ENCODE data around the gene CYP4F22.

CYP4F22 gene

GRCh38 chr19:15538774-15539173, 30.4 kb downstream of the CYP4F22 start:
- no peak for DNase-seq

- DNase-seq = no peak
Measured at GRCh38 chr19:15539638-15540037, 31.3 kb downstream of the CYP4F22 start.

DNA sequence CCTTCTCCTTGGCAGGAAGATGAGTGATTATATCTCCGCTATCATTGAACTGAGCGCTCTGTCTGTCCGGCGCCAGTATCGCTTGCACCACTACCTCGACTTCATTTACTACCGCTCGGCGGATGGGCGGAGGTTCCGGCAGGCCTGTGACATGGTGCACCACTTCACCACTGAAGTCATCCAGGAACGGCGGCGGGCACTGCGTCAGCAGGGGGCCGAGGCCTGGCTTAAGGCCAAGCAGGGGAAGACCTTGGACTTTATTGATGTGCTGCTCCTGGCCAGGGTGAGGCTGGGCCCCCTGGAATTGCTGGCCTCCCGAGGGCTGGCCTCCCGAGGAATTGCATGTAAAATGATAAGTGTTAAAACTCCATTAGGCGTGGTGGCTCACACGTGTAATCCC, 32.1 kb downstream of the CYP4F22 start:
- DNase-seq = no peak

DNA sequence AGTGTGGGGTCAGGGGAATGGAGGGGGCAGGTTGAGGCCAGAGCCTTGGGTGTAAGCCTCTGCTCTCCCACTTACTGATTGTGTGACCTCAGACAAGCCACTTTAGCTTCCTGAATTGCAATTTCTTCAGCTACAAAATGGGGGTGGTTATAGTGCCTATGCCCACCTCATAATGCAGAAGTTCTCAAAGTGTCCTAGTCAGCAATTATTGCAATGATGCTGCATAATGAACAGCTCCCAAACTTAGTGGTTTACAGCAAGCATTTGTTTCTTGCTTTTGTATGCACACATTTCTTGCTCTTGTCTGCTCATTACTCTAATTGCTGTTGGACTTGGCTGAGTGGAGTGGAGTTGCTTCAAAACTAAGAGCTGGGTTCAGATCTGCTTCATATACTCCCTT, 36.0 kb downstream of the CYP4F22 start:
- DNase-seq = no peak

DNA sequence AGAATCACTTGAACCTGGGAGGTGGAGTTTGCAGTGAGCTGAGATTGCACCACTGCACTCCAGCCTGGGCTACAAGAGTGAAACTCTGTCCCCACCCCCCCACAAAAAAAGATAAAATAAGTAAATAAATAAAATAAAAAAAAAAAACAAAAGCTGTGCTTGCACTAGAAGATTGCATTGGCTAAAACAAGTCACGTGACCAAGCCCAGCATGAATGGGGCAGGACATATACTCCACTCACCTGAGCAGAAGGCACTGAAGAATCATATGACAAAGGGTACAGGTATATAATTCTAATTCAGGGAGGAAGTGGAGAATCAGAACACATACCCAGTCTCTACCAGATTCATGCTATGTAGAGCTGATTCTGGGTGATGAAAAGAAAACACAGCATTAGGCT, 36.6 kb downstream of the CYP4F22 start:
- DNase-seq = no peak

DNA sequence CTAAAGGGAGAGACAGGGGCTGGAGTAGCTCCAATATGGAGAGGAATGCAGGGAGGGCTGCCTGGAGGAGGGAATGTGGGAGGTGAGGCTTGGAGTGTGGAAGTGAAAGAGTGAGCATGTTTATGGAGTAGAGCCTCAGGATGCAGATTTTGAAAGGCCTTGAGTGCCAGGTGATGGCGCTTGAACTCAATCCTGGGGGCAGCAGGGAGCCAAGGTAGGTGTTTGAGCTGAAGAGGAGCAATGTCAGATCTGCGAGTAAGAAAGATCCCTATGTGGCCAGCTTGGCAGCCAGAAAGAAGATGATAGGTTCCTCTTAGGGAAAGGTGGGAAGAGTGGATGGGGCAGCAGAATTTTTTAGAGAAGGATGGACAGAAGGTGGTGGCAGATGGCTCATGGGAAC, 40.3 kb downstream of the CYP4F22 start:
- DNase-seq = no peak

- no peak for DNase-seq
Measured at GRCh38 chr19:15549581-15549980, 41.3 kb downstream of the CYP4F22 start.

DNA sequence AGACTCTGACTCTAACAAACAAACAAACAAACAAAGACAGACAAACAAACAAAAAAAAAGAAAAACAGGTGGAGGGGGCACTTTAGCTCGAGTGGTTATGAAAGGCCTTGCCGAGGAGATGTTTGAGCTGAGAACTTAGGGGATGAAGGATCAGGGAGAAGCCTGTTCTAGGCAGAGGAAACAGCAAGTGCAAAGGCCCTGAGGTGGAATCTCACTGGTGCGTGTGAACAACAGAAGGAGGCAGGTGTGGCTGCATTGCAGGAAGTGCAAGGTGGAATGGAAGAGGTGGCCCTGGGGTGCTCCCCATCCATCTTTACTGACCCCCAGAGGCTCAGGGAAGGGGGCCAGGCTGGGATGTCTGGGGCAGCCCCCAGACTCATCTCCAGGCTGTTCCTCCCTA, 41.9 kb downstream of the CYP4F22 start:
- DNase-seq = no peak

GRCh38 chr19:15550929-15551292, 42.6 kb downstream of the CYP4F22 start:
- peak in 1 of 2 experiments; percentile 49 for DNase-seq

GRCh38 chr19:15551293-15552004, 43.1 kb downstream of the CYP4F22 start:
- peak; percentile 88 to 91 for DNase-seq

DNA sequence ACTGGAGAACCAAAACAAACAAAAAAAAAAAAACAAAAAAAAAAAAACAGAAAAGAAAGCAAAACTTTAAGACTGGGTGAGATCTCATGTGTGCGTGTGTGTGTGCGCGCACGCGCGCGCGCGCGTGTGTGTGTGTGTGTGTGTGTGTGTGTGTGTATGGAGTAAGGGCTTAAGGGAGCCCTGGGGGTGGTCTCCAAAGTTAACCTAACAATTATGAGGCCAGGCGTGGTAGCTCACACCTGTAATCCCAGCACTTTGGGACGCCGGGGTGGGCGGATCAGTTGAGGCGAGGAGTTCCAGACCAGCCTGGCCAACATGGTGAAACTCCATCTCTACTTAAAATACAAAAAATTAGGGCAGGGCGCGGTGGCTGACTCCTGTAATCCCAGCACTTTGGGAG, 46.7 kb downstream of the CYP4F22 start:
- DNase-seq = no peak

DNA sequence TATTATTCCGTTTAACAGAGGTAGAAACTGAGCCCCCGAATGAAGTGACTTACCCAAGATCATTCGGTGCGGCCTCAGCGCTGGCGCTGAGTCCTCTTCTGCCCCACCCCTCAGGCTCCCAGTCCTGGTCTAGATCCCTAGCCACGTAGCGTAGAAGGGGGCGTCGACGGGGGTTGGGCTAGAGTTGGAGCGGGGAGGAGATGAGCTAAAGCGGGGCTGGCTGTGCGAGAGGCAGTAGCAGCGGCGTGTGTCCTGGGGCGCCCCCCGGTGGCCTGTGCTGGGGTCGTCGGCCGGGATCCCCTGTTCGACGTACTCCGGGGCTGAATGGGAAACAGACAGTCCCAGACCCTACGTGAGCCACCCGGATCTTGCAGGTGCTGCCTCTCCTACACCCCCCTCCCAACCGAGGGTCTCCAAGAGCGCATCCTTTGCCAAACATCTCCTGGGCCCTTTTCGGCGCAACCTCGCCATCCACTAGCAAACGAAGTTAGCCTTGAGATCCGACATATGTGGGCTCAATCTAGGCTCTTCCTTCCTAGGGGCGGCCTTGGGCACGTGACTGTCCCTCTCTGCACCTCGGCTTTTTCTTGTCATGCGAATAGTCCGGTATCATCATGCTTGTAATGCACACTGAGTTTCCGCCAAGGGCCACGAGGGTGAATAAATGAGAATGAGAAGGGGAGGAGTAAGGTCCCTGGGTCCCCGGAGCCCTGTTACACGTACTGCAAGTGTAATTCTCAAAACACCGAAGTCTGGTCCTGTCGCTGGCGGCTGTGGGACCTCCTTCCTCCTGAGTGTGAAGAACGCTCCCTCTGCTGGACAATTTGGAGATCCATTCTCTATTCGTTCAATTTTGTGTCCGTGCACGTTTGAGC, 47.7 kb downstream of the CYP4F22 start:
- peak; percentile 88 to 90 for DNase-seq

DNA sequence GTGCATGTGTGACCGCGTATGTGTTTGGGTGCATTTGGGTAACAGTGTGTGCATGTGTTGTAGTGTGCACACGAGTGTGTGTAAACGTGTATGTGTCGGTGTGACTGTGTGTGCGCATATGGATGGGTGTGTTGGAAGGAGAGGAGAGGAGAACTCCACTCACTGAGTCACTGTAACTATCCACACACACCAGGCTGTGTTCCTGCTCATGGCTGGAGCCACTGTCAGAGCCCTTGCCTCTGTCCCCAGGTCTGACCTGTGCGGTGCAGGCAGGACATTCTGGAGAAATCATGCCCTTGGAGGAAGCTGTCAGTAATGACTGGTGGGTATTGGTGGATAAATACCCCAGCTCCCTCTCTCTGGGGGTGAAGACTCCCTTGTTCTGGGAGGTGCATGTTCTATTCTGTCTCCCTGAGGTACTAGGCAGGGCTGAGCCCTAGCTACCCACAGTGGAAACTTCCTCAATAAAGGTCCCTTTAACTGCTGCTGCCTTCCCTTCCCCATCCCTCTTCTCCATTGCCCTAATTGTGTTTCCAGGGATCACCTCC, 48.4 kb downstream of the CYP4F22 start:
- no peak for DNase-seq

DNA sequence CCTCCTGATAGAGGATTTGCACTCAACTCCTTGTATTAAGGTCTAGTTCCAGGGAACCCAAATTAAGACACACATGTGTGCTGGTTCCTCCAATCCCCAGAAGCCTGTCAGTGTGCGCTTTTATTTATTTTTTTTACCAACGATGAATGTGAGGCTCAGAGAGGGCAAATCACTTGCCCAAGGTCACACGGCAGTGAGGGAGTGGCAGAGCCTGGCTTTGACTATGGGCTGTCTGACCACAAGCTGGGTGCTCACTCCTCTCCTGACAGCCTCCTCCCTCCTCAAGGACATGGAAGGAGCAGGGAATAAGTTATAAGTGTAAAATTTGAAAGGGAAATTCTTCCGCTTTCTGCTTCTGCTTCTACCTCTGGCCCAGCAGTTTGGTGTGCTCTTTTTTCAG, 48.9 kb downstream of the CYP4F22 start:
- no peak for DNase-seq

DNA sequence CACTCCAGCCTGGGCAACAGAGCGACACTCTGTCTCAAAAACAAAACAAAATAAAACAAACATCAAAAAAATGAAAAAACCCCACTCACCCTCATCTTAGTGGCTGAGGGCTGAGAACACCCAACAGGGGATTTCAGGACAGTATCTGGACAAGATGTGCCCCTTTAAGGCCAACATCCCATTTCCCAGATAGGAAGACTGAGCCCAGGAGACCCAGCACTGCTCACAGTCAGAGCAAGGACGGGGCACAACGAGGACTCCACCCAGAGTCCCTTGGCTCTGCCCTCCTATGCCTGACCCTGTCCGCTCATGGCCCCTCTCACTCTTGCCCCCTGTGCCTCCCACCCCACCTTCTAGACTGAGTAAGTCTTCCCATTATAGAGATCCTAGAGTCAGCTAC, 53.8 kb downstream of the CYP4F22 start:
- no peak for DNase-seq

GRCh38 chr19:15562861-15563260, 54.5 kb downstream of the CYP4F22 start:
- DNase-seq = no peak

GRCh38 chr19:15563325-15563794, 55.0 kb downstream of the CYP4F22 start:
- DNase-seq = peak; percentile 63 to 72

DNA sequence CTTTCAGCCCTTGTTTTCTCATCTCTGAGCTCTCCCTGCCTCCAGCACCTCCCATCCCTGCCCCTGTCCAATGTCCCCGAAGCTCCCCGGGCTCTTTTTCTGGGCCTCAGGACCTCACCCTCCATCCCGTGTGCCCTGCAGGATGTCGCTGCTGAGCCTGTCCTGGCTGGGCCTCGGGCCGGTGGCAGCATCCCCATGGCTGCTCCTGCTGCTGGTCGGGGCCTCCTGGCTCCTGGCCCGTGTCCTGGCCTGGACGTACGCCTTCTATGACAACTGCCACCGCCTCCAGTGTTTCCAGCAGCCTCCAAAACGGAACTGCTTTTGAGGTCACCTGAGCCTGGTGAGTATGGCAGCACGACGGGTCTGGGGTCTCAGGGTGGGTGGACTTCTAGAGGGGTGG, 55.6 kb downstream of the CYP4F22 start:
- DNase-seq = no peak

- DNase-seq = no peak
Measured at GRCh38 chr19:15564534-15565168, 56.3 kb downstream of the CYP4F22 start.

DNA sequence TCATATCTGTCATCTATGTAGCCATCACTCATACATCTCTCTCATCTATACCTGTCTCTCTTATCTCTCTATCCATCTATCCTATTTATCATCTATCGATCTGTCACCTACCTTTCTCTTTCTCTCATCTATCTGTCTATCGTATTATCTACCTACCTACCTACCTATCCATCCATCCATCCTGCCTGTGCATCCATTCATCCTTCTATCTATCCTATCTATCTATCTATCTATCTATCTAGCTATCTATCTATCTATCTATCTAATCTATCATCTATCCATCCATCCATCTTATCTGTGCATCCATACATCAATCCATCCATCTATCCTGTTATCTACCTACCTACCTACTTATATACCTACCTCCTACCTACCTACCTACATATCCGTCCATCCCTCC, 62.1 kb downstream of the CYP4F22 start:
- DNase-seq = no peak

GRCh38 chr19:15575406-15575805, 67.1 kb downstream of the CYP4F22 start:
- DNase-seq = no peak

GRCh38 chr19:15576526-15577156, 68.3 kb downstream of the CYP4F22 start:
- DNase-seq = no peak

DNA sequence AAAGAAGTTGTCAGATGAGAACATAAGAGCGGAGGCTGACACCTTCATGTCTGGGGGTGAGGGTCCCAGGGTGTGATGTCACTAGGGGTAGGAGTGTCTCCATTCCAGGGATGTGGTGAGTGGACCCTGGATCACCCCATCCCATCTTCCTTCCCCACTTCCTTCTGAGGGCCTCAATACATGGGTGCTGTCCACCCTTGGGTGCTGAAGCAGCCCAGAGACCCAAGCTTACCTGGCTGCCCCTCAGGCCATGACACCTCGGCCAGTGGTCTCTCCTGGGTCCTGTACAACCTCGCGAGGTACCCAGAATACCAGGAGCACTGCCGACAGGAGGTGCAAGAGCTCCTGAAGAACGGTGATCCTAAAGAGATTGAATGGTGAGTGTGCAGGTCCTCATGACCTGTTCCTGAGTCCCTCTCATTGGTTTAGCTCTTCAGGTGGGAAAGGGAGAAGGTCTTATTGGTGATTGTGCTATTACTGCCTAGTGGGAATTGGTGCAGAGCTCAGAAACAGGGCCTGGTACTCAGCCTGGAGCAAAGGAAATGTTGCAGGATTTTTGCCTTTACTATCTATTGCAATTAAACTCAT, 69.0 kb downstream of the CYP4F22 start:
- no peak for DNase-seq
